ENCODE results near the gene CARD9.

CARD9 gene

DNA sequence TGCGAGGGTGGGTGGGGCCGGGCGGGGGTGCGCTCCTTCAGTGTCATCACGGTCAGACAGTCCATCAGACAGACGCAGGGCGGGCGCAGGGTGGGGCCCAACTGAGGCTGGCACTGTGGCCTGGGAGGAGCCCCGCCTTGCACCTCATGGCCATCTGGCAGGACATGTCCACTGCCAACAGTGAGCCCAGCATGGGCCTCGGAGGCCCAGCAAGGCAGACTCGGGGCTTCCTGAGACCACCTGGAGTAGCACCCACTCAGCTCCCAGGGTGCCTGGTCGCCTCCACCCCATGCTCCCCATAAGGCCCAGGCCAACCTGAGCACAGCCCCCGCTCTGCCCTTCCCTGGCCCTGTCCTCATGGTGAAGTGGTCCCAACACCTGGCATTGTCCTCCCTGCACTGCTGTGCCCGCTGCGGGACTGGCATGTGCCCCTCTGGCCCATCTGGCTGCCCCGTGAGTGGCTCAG, 54.7 kb downstream of the CARD9 start:
- no peak for DNase-seq

DNA sequence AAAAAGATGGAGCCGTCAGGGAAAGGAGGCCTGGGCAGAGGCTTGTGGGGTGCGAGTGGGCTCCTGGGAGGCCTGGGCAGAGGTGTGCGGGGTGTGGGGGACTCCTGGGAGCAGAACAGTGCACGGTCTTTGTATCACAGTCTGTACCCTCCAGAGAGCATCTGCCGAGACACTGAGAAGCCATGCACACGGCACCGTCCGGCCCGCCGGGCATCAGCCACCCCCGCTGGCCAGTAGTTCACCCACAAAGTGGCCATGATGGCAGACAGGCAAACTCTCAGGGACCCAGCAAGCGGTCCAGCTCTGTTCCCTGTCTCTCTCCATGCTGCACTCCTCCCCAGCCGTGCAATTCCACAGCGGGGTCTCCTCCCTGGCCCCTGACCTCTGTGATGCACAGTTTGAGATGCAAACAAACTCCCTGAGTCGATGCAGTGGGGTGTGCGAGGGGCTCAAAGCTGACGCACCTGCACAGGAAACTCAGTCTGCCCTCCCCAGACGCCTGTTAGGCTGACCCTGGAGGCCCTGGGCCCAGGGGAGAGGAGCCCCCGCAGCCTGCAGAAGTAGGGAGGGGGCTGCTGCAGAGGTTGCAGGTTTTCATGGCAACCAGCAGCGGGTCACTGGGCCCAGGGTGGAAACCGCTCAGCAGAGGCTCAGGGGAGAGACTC, 55.2 kb downstream of the CARD9 start:
- DNase-seq = no peak

DNA sequence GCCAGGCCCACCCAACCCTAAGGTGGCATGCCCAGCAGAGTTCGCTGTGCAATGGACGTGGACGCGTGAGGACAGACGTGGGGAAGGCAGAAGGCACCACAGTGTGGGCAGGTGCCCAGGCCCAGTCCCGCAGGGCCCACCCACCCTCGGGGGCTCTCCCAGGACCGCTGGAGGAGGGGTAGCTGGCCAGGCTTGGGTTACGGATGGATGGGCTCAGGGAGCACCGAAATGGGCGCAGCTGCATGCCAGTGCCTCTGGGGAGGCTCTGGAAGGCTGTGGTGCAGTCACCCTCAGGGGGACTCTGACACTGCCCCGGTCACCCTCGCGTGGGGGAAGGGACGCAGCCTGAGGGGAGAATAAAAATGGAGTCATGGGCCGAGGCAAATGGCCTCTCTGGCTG, 55.8 kb downstream of the CARD9 start:
- no peak for DNase-seq

DNA sequence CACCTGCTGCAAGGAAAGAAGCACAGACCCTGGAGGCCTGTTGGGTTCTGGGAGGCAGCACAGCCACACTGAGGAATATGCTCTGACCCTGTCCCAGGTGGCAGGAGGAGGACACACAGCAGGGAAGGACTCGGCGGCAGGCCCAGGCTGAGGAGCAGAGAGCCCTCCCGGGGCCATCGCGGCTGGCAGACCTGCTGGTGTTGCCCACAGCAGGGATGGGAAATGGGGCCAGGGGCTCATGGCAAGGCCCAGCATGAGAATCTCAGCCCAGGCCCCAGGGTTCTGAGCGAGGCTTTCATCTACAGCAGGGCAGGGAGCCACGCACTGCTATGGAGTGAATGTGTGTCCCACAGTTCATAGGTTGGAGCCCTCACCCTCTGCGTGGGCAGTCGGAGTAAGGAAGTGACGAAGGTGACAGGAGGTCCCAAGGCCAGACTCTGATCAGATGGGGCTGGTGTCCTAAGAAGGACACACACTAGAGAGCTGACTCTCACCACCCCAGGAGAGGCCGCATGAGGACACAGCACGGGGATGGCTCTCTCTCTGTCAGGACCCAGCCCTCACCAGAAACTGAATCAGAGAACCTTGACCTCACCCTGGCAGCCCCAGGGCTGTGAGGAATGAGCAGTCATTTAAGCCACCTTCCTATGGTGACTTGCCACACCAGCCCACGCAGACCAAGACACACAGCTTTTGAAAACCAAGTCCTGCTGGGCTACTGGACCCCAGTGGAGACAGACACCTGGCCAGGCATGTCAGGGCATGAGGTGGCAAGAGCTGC, 56.4 kb downstream of the CARD9 start:
- no peak for DNase-seq

DNA sequence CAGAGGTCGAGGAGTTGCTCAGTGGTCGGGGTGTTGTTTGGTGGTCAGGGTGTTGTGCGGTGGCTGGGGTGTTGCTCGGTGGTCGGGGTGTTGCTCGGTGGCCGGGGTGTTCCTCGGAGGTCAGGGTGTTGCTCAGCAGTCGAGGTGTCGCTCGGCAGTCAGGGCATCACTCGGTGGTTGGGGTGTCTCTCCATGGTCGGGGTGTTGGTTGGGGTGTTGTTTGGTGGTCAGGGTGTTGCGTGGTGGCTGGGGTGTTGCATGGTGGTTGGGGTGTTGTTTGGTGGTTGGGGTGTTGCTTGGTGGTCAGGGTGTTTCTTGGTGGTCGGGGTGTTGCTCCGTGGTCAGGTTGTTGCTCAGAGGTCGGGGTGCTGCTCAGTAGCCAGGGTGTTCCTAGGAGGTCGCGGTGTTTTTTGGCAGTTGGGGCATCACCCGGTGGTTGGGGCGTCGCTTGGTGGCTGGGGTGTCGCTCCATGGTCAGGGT, 57.2 kb downstream of the CARD9 start:
- DNase-seq = no peak

DNA sequence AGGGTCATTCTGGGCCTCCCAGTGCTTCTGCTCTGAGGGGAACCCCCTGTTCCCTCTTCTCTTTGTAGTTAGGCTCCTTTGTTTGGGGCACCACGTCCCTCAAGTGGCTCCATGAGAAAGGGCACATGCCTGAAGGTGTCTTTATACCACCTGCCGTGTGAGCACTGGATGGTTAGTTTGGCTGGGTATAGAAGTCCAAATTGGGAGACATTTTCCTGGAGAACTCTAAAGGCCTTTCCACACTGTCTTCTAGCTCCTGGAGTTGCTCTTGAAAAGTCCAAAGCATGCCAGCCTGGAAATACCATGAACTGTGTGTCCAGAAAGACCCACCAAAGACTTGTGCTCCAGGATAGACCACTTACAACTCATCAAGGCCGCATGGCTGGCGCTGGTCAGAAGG, 58.5 kb downstream of the CARD9 start:
- DNase-seq = no peak

DNA sequence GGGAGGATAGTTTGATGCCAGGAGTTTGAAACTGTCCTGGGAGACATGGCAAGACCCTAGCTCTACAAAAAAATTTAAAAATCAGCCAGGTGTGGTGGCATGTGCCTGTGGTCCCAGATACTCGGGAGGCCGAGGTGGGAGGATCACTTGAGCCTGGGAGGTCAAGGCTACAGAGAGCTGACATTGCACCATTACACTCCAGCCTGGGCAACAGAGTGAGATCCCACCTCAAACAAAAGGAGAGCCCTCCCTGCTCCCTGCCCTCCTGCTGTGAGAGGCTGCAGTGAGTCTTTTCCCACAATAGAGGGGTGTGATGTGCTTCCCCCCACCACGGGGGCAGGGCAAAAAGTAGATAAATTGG, 59.4 kb downstream of the CARD9 start:
- no peak for DNase-seq

Measured in bone marrow (tissue), 2 donors.